ENCODE results near the gene SAMD3. TPM values are rescaled to one million over a fixed set of nuclear protein-coding genes. Genes with fewer than 3 reads are reported as not detected.
"Not testable (repeated sequence)": the region's sequence is repeated elsewhere in the genome, so short reads cannot be mapped to it uniquely, and the experiment has no call there.

The SAMD3 gene
- total RNA-seq, 1 donor from 2014 or later = 57.6 TPM

DNA sequence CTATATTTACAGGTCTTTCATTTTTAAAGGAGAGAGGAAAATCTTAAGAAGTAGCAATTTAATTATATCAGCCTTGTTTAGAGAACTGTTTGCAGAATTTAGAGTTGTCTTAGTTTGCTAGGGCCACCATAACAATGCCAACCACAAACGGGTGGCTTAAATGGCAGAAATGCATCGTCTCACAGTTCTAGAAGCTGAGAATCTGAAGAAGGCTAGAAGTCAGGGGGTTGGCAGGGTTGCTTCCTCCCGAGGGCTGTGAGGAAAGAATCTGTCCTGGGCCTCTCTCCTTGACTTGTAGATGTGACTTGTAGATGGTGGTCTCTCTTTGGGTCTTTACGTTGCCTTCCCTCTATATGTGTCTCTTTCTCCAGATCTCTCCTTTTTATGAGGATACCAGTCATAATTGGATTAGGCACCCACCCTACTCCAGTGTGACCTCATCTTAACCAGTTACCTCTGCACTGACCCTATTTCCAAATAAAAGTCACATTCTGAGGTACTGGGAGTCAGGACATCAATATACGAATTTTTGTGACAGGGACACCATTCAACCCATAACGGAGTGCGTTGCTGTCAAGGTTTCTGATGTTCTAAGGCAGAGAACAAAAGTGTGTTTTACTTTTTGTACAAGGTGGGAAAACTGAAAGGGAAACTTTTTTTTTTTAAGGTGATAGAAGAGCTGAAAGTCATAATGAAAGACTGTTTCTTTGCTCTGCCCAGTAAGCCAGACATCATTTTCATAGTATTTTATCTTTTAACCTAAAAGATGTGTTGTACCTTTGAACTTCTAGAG lies 84.4 kb downstream of the SAMD3 start:
- intact Hi-C loops (cut with micrococcal nuclease) = loop anchor here (1.0 to 2.0 kb wide), 4 partner anchors 45 to 648 kb away; no protein-coding TSS in a partner anchor

GRCh38 chr6:130136798-130137197 lies 86.0 kb downstream of the SAMD3 start:
- intact Hi-C loops (cut with micrococcal nuclease) = no loop called here

GRCh38 chr6:130134582-130134981 lies 88.2 kb downstream of the SAMD3 start:
- intact Hi-C loops (cut with micrococcal nuclease) = loop anchor here (5.0 kb wide), 5 partner anchors 248 to 1493 kb away; partner anchors contain the start of gene MED23

DNA sequence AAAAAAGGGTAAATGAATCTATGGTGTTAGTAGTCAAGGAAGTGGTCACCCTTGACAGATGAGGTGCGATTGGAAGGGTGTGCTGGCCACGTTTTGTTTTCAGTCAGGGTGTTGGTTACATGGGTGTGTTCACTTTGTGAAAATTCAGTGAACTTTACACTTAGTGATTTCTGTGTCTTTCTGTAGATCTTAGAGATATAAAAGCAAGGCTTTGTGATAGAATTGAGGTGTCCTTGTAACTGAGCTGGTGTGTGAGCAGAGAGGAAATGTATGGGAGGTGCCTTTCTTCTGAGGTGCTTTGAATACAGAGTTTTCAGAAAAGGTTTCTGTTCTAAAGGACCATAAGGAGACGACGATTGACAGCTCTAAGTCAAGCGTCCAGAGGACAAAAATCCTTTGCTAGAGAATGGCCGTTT lies 90.5 kb downstream of the SAMD3 start:
- intact Hi-C loops (cut with micrococcal nuclease) = loop anchor here (1.0 to 5.0 kb wide), 16 partner anchors 10 to 1495 kb away; partner anchors contain the start of gene MED23

DNA sequence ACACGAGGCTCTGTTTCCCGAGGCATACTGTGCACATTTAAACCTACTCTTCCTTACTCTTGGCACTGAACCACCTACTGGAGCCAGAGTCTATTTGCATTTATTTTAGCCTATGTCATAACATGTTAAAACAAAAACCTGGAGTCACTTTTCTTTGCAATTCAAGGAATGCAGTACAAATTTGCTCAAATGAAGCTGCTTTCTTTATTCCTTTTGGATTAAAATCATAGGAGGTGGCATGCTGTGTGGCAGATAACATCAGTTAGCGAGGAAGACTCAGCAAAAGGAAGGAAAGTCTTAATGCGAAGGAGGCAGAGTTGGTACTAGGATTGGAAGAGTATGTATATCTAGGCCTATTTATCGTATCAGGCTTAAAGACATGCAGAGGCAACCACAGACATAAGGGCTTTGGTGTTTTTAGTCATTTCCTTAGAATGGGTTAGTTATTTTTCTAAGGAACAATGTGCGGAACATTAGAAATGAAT lies 92.9 kb downstream of the SAMD3 start:
- intact Hi-C loops (cut with micrococcal nuclease) = loop anchor here (5.0 kb wide), 5 partner anchors 252 to 1497 kb away; partner anchors contain the start of gene MED23

DNA sequence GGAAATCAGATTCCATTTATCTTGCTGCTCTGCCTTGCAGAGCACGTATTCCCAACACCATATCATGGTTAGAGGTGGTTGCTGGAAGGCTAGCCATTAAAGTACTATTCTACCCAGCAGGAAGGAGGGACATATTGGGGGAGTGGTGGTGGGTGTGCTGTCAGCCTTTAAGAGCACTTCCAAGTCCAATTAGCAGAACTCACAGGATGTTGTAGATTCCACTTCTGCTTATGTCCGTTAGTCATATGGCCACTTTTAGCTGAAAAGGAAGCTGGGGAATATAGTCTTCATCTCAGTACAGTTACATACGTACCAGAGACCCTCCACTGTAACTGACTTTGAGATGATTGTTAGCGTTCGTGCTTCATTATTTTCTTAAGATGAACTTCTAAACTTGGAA lies 94.4 kb downstream of the SAMD3 start:
- intact Hi-C loops (cut with micrococcal nuclease) = no loop called here

DNA sequence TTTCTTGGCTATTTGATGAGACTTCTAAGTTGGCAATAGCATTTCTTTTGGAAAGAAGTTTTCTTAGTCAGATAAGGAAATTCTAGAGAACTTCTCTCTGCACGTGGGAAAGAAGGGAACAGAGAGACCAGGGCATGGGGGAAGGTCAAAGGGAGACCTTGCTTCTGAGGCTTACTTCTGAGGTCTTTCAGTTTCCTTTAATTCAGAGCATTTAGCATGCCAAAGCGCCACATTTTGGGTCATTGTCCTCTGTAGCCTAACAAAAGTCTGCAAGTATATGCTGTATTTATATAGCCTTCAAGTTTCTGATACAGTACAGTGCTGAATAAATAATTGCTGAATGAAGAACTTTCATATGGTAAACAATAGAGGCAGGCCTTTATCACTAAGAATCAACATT lies 95.6 kb downstream of the SAMD3 start:
- intact Hi-C loops (cut with micrococcal nuclease) = no loop called here

GRCh38 chr6:130122243-130122642 lies 100.5 kb downstream of the SAMD3 start:
- intact Hi-C loops (cut with micrococcal nuclease) = no loop called here

DNA sequence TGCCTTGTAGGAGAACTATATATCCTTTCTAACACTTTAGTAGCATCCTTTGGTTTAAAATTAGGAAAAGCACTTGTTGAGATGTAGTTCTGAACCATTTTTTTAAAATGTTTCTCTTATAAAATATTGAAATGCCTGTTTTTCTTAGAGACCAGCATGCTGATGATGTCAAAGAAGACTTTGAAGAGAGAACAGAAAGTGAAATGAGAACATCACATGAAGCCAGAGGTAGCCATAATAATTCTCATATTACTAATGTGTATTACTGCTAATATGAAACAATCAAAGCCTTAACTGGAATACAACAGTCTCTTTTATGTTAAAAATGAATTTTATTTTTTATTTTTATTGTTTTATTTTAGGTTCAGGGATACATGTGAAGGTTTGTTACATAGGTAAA lies 102.0 kb downstream of the SAMD3 start:
- intact Hi-C loops (cut with micrococcal nuclease) = loop anchor here (1.0 kb wide), 1 partner anchor 11 kb away; no protein-coding TSS in a partner anchor

DNA sequence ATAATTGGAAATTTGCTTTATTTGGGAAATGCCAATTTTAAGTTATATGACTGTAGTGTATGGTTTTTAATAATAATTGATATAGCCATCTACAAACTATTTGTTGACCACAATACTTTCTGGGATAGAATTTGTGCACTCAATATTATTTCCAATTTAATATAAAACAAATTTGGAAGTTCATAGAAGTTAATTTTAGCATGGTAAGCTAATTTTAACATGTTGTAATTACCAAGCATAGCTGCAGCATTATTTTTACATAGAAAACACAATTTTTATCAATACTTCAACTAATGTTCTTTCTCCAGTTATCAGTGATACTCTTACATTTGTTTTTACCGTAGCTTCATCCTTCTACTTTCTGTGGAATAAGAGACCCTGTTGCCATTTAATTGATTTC lies 103.5 kb downstream of the SAMD3 start:
- intact Hi-C loops (cut with micrococcal nuclease) = no loop called here

DNA sequence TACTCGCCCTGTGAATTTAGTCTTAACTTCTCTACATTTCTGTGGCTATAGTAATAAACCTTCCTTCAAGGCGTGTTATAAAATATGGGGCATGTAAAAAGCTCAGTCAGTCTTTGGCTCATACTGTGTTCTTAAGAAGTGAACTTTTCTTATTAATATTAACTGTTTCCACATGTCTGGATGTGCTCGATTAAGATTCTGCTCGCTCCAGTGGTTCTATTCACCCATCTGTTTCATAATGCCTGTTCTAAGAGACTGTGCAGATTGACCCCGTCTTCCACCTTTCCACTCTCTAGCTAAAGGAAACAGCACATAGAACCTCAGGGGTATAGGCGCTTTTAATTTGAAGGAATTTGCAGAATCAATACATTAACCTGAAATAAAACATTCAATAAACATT lies 104.5 kb downstream of the SAMD3 start:
- intact Hi-C loops (cut with micrococcal nuclease) = no loop called here

- intact Hi-C loops (cut with micrococcal nuclease) = not testable (repeated sequence)
Measured at GRCh38 chr6:130117187-130117701, 105.5 kb downstream of the SAMD3 start.

GRCh38 chr6:130116273-130116672 lies 106.5 kb downstream of the SAMD3 start:
- intact Hi-C loops (cut with micrococcal nuclease) = no loop called here

DNA sequence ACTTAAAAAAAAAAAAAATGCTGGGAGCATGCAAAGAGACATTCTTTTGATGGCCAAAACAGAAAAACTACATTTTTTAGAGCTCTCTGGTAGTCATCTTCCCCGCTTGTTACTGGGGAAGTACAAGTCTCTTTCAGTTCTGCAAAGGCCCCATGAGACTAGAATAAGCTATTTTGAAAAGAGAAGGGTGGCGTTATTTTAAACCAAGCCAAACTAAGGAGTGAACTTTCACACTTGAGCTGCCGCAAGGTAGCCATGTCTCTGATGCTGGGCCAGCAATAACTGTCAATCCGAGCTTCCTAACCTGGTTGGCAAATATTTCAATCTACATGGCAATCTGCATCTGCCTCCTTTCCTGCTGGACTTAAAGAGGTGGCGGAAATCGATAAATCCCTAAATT lies 107.7 kb downstream of the SAMD3 start:
- intact Hi-C loops (cut with micrococcal nuclease) = no loop called here

GRCh38 chr6:130113201-130113710 lies 109.5 kb downstream of the SAMD3 start:
- intact Hi-C loops (cut with micrococcal nuclease) = no loop called here

DNA sequence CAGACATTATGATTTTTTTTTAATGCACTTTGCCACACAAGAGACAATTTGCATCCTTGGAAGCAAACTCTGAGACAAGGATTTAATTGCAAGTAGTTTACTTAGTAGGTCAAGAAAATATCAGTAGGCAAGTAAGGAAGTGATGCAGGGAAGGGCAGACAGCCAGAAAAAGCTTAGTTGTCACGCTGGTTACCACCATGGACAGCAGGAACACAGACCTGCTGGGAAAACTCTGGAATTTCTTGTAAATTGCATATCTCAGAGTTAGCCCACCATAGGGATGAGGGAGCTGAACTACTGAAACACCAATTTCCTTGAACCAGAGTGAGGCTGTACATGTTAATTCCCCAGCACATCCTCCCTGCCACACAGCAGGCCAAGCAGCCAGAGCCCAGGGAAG lies 111.7 kb downstream of the SAMD3 start:
- intact Hi-C loops (cut with micrococcal nuclease) = no loop called here

GRCh38 chr6:130107710-130108109 lies 115.0 kb downstream of the SAMD3 start:
- intact Hi-C loops (cut with micrococcal nuclease) = no loop called here

DNA sequence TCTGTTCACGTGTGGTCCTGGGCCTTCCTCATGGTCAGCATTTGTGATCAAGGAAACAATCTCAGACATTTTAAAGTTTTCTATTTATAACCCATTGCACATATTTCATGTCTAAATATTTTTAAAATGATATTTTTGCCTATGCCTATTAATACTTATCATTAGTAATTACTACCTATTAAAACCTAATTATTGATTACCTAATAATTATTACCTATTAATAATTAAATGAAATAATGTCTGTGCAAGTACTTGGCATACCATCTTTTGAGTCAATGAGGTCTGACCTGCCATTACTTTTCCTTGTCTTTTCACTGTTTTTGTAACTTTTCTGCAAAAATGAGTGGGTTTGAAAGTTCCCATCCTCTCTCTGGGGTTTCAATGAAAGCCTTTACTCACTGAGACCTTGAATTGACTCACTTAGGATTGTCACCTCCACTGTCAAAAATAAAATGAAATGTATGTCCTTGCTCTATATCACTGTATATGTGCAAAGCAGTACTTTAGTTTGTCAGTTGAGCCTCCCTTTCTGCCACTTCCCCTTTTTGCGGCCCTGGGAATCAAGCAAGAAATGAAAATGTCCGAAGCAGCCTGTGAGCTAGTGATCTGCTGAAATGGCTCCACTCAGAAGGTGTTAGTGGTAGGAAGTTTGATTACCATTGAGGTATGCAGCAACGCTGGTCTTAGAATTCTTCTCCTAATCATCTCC lies 116.6 kb downstream of the SAMD3 start:
- intact Hi-C loops (cut with micrococcal nuclease) = no loop called here

DNA sequence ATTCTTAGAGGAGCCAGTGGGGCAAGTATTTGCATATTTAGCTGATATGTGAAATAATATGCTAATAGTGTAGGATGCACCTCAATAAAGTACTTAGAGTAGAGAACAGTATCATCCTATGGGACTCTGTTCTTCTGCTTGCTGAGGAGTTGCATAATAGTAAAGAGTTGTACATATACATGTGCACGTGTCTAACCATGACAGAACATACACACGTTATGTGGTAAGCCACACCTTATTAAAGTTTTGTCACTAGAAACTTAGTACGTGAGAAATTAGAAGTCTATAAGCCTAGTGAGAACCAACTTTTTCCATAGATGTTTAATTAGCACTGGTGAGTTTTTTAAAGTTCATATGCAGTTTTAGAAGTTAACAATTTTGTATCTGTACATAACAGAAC lies 123.6 kb downstream of the SAMD3 start:
- intact Hi-C loops (cut with micrococcal nuclease) = no loop called here

GRCh38 chr6:130098317-130098716 lies 124.4 kb downstream of the SAMD3 start:
- intact Hi-C loops (cut with micrococcal nuclease) = no loop called here
